ENCODE results near the gene KLK15.

GRCh38 chr19:50821622-50822021 lies 11.8 kb downstream of the KLK15 start:
- TF ChIP-seq ZFP3 (CRISPR knock-in tag; IDR thresholded peaks at IDR 0.05), result no peak
- no peak for TF ChIP-seq RARB (CRISPR knock-in tag; IDR thresholded peaks at IDR 0.05)
- no peak for TF ChIP-seq CREB5 (CRISPR knock-in tag; IDR thresholded peaks at IDR 0.05; ENCODE audit: low read depth)
- no peak for TF ChIP-seq ARNTL (CRISPR knock-in tag; IDR thresholded peaks at IDR 0.05; ENCODE audit: borderline replicate concordance, low read depth)
- no peak for TF ChIP-seq ESRRG (CRISPR knock-in tag; IDR thresholded peaks at IDR 0.05)
- no peak for TF ChIP-seq PATZ1 (CRISPR knock-in tag; IDR thresholded peaks at IDR 0.05; ENCODE audit: borderline replicate concordance)
- TF ChIP-seq ZFP30 (CRISPR knock-in tag; IDR thresholded peaks at IDR 0.05), result no peak
